Omental fat pad (tissue), 4 donors: ENCODE data around the gene TIMM10. TPM values are rescaled to one million over a fixed set of nuclear protein-coding genes. Genes with fewer than 3 reads are reported as not detected.

ENCODE experiments used
- ATAC-seq: fragments of 150-250 bp; one replicate; pipeline ENCODE4 v1.9.1; 2016; ENCODE audit warnings: mild to moderate bottlenecking, moderate library complexity; ENCODE audit not compliant: low FRiP score
- DNase-seq: peaks from one replicate; pipeline ENCODE4 v3.0.0-alpha.2; 2019; ENCODE audit warnings: low spot score
- CTCF ChIP-seq, 3 donors: fragments of 450-650 bp; IDR thresholded peaks; one replicate each; pipeline ENCODE4 v1.5.1; 2016 to 2017; ENCODE audit warnings: antibody characterized with exemption in 3 of 3, mild to moderate bottlenecking in 3 of 3, moderate library complexity in 2 of 3
- small RNA-seq: library from RNA; depleted of rRNA; stranded (forward); fragments of <200 nt; gene quantifications from one replicate; pipeline ENCODE3, GENCODE V24; 2016
- total RNA-seq, 4 donors: library from RNA; depleted of rRNA; stranded (reverse); fragments of >200 nt; gene quantifications; one replicate each; pipeline ENCODE4 v1.1.0, GENCODE V29; 2016

Gene TIMM10
- total RNA-seq, 4 donors from 2014 or later: 42.9 to 49.0 (median 45.9) TPM

- no peak for TF ChIP-seq CTCF (IDR thresholded peaks at IDR 0.05)
- ATAC-seq (no peak), DNase-seq (no peak)
Measured at GRCh38 chr11:57479021-57479663, 51.4 kb downstream of the TIMM10 start.

Small RNA genes within 50 kb of the gene (small RNA-seq; reads per million reads assigned to genes)
- not detected for gene RN7SL605P

Other genes with a start within 250 kb of the TIMM10 start
- 100 to 1,000 TPM; 119 to 162 (median 137) TPM for gene TNKS1BP1, start 205.8 kb downstream of the TIMM10 start, total RNA-seq
- 10 to 100 TPM; 53.5 to 81.8 (median 61.2) TPM for gene SSRP1, start 194.9 kb downstream of the TIMM10 start, total RNA-seq
- gene P2RX3, start 192.4 kb downstream of the TIMM10 start, total RNA-seq: not detected
- not detected for gene PRG3, start 149.6 kb downstream of the TIMM10 start, total RNA-seq
- gene PRG2, start 140.1 kb downstream of the TIMM10 start, total RNA-seq: 1 to 10 TPM in 1 of 4 donors, not detected in 3; 1.0 TPM
- gene SLC43A3, start 103.6 kb downstream of the TIMM10 start, total RNA-seq: 100 to 1,000 TPM in 3 of 4 donors, 10 to 100 TPM in 1; 73.3 to 152 (median 112) TPM
- 1 to 10 TPM in 1 of 4 donors, under 1 TPM in 2, not detected in 1; 0.25 to 1.4 (median 0.74) TPM for gene RTN4RL2, start 70.2 kb downstream of the TIMM10 start, total RNA-seq
- gene SLC43A1, start 15.1 kb downstream of the TIMM10 start, total RNA-seq: 10 to 100 TPM; 11.5 to 40.4 (median 16.5) TPM
- not detected for gene SMTNL1, start 6.8 kb upstream of the TIMM10 start, total RNA-seq
- 100 to 1,000 TPM in 1 of 4 donors, 10 to 100 TPM in 3; 46.5 to 104 (median 52.6) TPM for gene UBE2L6, start 36.9 kb upstream of the TIMM10 start, total RNA-seq
- 1,000 to 10,000 TPM in 1 of 4 donors, 100 to 1,000 TPM in 3; 500 to 1,674 (median 892) TPM for gene SERPING1, start 66.9 kb upstream of the TIMM10 start, total RNA-seq
- gene YPEL4, start 119.2 kb upstream of the TIMM10 start, total RNA-seq: 1 to 10 TPM in 3 of 4 donors, under 1 TPM in 1; 0.63 to 1.8 (median 1.5) TPM
- 10 to 100 TPM; 12.3 to 26.1 (median 15.7) TPM for gene CLP1, start 127.0 kb upstream of the TIMM10 start, total RNA-seq
- 10 to 100 TPM; 44.1 to 61.5 (median 50.7) TPM for gene ZDHHC5, start 137.4 kb upstream of the TIMM10 start, total RNA-seq
- gene MED19, start 181.5 kb upstream of the TIMM10 start, total RNA-seq: 10 to 100 TPM; 10.7 to 14.4 (median 12.2) TPM
- 10 to 100 TPM; 49.0 to 73.9 (median 68.8) TPM for gene TMX2, start 181.8 kb upstream of the TIMM10 start, total RNA-seq
- gene SELENOH, start 210.7 kb upstream of the TIMM10 start, total RNA-seq: 100 to 1,000 TPM; 101 to 123 (median 113) TPM
- not detected for gene BTBD18, start 221.1 kb upstream of the TIMM10 start, total RNA-seq
- gene CTNND1, start 231.0 kb upstream of the TIMM10 start, total RNA-seq: 100 to 1,000 TPM in 2 of 4 donors, 10 to 100 TPM in 2; 85.5 to 174 (median 105) TPM